HEK293 (cell line): ENCODE measurements around the gene RPRD1B.
A peak's percentile ranks its signal among the peaks of the same experiment; 100 is the strongest.

Experiments used
- CTCF ChIA-PET: fragments of 350-600 bp; formaldehyde crosslinking; extraction: SDS; loops from one replicate; lab custom pipeline; 2021; ENCODE audit warnings: antibody characterized with exemption; lab: Yijun Ruan, JAX
- POLR2A ChIA-PET: fragments of 300-600 bp; formaldehyde crosslinking; extraction: SDS; loops from one replicate; lab custom pipeline; 2020; ENCODE audit warnings: antibody characterized with exemption, inconsistent platforms; lab: Yijun Ruan, JAX
- H3K27ac ChIP-seq: fragments of 200-500 bp; sonication (Bioruptor generic); 2 replicates; pipeline ENCODE4 v1.5.1; 2014; ENCODE audit warnings: low read depth, low read length, control low read depth, inconsistent platforms; ENCODE audit errors: extremely low read depth
- H3K36me3 ChIP-seq, 2 experiments: fragments of 200-500 bp in 1 of 2; sonication (Bioruptor generic) in 1 of 2; 1 replicate in 1 of 2; 2 replicates in 1 of 2; pipeline ENCODE4 v1.5.1; 2014 to 2017; ENCODE audit warnings: inconsistent platforms in 2 of 2, low read length in 2 of 2; ENCODE audit not compliant: control insufficient read depth in 2 of 2, insufficient read depth in 1 of 2
- H3K4me1 ChIP-seq: fragments of 200-500 bp; sonication (Bioruptor generic); 2 replicates; pipeline ENCODE4 v1.5.1; 2014; ENCODE audit warnings: mild to moderate bottlenecking, low read length, inconsistent platforms; ENCODE audit not compliant: control insufficient read depth, insufficient read depth
- H3K4me3 ChIP-seq: 2 replicates; pipeline ENCODE4 v1.5.1; 2011; ENCODE audit warnings: low read depth, mild to moderate bottlenecking, control low read depth, low read length, moderate library complexity
- H3K9me3 ChIP-seq: fragments of 200-500 bp; sonication (Bioruptor generic); 2 replicates; pipeline ENCODE4 v1.5.1; 2014; ENCODE audit warnings: low read depth, low read length, inconsistent platforms; ENCODE audit not compliant: control insufficient read depth, insufficient read depth
- EGR2 ChIP-seq: fragments of 450-650 bp; formaldehyde crosslinking; IDR thresholded peaks from 2 replicates; pipeline ENCODE4 v1.5.1; 2016; ENCODE audit warnings: low read depth, missing biosample characterization, missing genetic modification characterization
- HOXC10 ChIP-seq: sonication (generic); formaldehyde crosslinking; IDR thresholded peaks from 2 replicates; pipeline ENCODE4 v1.8.1; 2023; ENCODE audit warnings: mild to moderate bottlenecking, missing genetic modification reagents
- MYNN ChIP-seq: fragments of 450-650 bp; formaldehyde crosslinking; IDR thresholded peaks from 2 replicates; pipeline ENCODE4 v1.5.1; 2016; ENCODE audit warnings: missing biosample characterization, missing genetic modification characterization, borderline replicate concordance
- PRDM1 ChIP-seq: fragments of 450-650 bp; formaldehyde crosslinking; IDR thresholded peaks from 2 replicates; pipeline ENCODE4; 2016; ENCODE audit warnings: missing biosample characterization, missing genetic modification characterization
- SALL2 ChIP-seq: fragments of 450-650 bp; formaldehyde crosslinking; IDR thresholded peaks from 2 replicates; pipeline ENCODE4 v1.5.0; 2017; ENCODE audit warnings: missing biosample characterization, mild to moderate bottlenecking, missing genetic modification characterization, borderline replicate concordance
- WT1 ChIP-seq: fragments of 450-650 bp; formaldehyde crosslinking; IDR thresholded peaks from 2 replicates; pipeline ENCODE4 v1.5.1; 2016; ENCODE audit warnings: missing biosample characterization, missing genetic modification characterization
- ZFHX2 ChIP-seq: fragments of 450-650 bp; formaldehyde crosslinking; conservative IDR thresholded peaks from 2 replicates; pipeline ENCODE4 v1.5.1; 2016; ENCODE audit warnings: missing biosample characterization, missing genetic modification characterization
- ZNF114 ChIP-seq: fragments of 450-650 bp; formaldehyde crosslinking; IDR thresholded peaks from 2 replicates; pipeline ENCODE4 v1.5.0; 2017; ENCODE audit warnings: missing biosample characterization, missing genetic modification characterization
- ZNF132 ChIP-seq: fragments of 450-650 bp; formaldehyde crosslinking; IDR thresholded peaks from 2 replicates; pipeline ENCODE4 v1.5.1; 2017; ENCODE audit warnings: missing biosample characterization, missing genetic modification characterization, borderline replicate concordance
- ZNF133 ChIP-seq: fragments of 450-650 bp; formaldehyde crosslinking; IDR thresholded peaks from 2 replicates; pipeline ENCODE4 v1.5.1; 2016; ENCODE audit warnings: missing biosample characterization, missing genetic modification characterization
- ZNF223 ChIP-seq: fragments of 450-650 bp; formaldehyde crosslinking; IDR thresholded peaks from 2 replicates; pipeline ENCODE4 v1.5.1; 2016; ENCODE audit warnings: missing biosample characterization, missing genetic modification characterization
- ZNF404 ChIP-seq: fragments of 450-650 bp; formaldehyde crosslinking; IDR thresholded peaks from 2 replicates; pipeline ENCODE4 v1.5.1; 2017; ENCODE audit warnings: missing biosample characterization, missing genetic modification characterization
- ZNF433 ChIP-seq: fragments of 450-650 bp; formaldehyde crosslinking; IDR thresholded peaks from 2 replicates; pipeline ENCODE4 v1.5.1; 2016; ENCODE audit warnings: missing biosample characterization, missing genetic modification characterization, low read depth
- ZNF776 ChIP-seq: fragments of 450-650 bp; formaldehyde crosslinking; IDR thresholded peaks from 2 replicates; pipeline ENCODE4 v1.5.0; 2017; ENCODE audit warnings: missing biosample characterization, missing genetic modification characterization, borderline replicate concordance
- ZSCAN23 ChIP-seq: fragments of 450-650 bp; formaldehyde crosslinking; IDR thresholded peaks from 2 replicates; pipeline ENCODE4 v1.5.1; 2016; ENCODE audit warnings: missing biosample characterization, missing genetic modification characterization
- TF ChIP-seq, protein P1 (sequence below): fragments of 450-650 bp; formaldehyde crosslinking; IDR thresholded peaks from 2 replicates; pipeline ENCODE4 v1.5.1; 2016; ENCODE audit warnings: missing biosample characterization, missing genetic modification characterization
- TF ChIP-seq, protein P2 (sequence below): fragments of 450-650 bp; formaldehyde crosslinking; IDR thresholded peaks from 2 replicates; pipeline ENCODE4 v1.5.1; 2017; ENCODE audit warnings: missing biosample characterization, missing genetic modification characterization
- TF ChIP-seq, protein P3 (sequence below): fragments of 450-650 bp; formaldehyde crosslinking; IDR thresholded peaks from 2 replicates; pipeline ENCODE4 v1.5.1; 2016; ENCODE audit warnings: missing biosample characterization, missing genetic modification characterization
- TF ChIP-seq, protein P4 (sequence below): fragments of 450-650 bp; formaldehyde crosslinking; IDR thresholded peaks from 2 replicates; pipeline ENCODE4 v1.5.1; 2016; ENCODE audit warnings: missing biosample characterization, missing genetic modification characterization
- TF ChIP-seq, protein P5 (sequence below): fragments of 450-650 bp; formaldehyde crosslinking; IDR thresholded peaks from 2 replicates; pipeline ENCODE4 v1.5.1; 2016; ENCODE audit warnings: missing biosample characterization, missing genetic modification characterization, low read depth

The RPRD1B gene

DNA sequence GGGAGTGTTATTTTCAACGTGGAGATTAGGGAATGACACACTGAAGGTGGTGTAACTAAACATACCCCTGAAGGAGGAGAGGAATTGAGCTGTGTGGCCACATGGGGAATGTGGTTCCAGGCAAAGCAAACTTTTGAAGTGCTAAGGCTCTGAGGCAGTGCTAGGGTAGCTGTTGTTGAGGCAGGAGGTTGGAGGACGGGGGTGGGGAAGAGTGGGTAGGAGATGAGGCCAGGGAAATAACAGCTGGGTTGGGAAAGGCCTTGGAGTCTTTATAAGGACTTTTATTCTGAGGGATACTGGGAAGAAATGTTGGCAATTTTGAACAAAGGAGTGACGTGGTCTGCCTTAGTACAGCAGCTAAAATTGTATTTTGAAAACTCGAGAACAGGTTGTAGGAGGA, 13.0 kb downstream of the RPRD1B start:
- Histone ChIP-seq H3K9me3 (no peaks in the 10 kb centered on the region), H3K4me1 (no peaks in the 10 kb centered on the region), H3K36me3 (peaks cover 4 to 90% of the 10 kb centered on the region in 2 experiments), H3K4me3 (no peak overlapping the region), H3K27ac (no peak overlapping the region)
- TF ChIP-seq MYNN (tag by site-specific recombination) (0 out of 2 replicates have a peak, but pooled peaks have one; percentile 16), ZFHX2 (tag by site-specific recombination) (peak; percentile 80), ZNF404 (tag by site-specific recombination) (no peak), ZSCAN23 (no peak), EGR2 (tag by site-specific recombination) (peak; percentile 91)
- TF ChIP-seq, protein P1, sequence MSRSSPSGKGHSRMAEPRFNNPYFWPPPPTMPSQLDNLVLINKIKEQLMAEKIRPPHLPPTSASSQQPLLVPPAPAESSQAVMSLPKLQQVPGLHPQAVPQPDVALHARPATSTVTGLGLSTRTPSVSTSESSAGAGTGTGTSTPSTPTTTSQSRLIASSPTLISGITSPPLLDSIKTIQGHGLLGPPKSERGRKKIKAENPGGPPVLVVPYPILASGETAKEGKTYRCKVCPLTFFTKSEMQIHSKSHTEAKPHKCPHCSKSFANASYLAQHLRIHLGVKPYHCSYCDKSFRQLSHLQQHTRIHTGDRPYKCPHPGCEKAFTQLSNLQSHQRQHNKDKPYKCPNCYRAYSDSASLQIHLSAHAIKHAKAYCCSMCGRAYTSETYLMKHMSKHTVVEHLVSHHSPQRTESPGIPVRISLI (tag by site-specific recombination), result no peak
- ChIA-PET POLR2A (interaction anchor here (3.2 kb wide), 1 partner anchor 13 kb away, joined by 12 read pairs; the partner anchor contains the start of genes RPRD1B and TTI1), CTCF (interaction anchor here (1.3 to 4.7 kb wide), 3 partner anchors 11 to 198 kb away, joined by 4 to 31 read pairs (median 12); no protein-coding TSS in a partner anchor)

DNA sequence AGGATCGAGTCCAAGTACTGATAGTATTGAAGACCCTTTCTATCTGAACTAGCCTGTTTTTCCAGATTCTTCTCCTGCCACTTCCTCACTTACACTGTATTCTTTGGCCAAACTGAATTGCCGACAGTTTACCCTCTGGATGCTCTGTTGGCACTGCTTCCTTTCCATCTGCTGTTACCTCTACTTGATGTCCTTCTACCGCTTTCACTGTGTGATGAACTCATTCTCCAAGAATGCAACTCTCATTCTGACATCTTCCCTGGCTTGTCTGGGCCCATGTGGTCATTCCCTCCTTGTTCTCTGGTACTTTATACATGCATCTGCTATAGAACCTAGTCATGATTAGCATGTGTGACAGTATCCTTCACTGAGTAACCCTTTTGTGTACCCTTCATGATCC, 16.3 kb downstream of the RPRD1B start:
- CTCF ChIA-PET, result interaction anchor here (0.6 to 10.3 kb wide), 2 partner anchors 108 to 172 kb away, joined by 4 to 220 read pairs; no protein-coding TSS in a partner anchor
- Histone ChIP-seq H3K4me1 (peaks cover 3% of the 10 kb centered on the region; the same call in 1 of the 2 replicates), H3K27ac (no peak overlapping the region), H3K9me3 (no peaks in the 10 kb centered on the region), H3K36me3 (peaks cover 4 to 75% of the 10 kb centered on the region in 2 experiments), H3K4me3 (no peak overlapping the region)
- POLR2A ChIA-PET, result interaction anchor here (0.9 to 1.0 kb wide), 2 partner anchors 13 to 132 kb away, joined by 6 to 8 read pairs; no protein-coding TSS in a partner anchor
- TF ChIP-seq, protein P2, sequence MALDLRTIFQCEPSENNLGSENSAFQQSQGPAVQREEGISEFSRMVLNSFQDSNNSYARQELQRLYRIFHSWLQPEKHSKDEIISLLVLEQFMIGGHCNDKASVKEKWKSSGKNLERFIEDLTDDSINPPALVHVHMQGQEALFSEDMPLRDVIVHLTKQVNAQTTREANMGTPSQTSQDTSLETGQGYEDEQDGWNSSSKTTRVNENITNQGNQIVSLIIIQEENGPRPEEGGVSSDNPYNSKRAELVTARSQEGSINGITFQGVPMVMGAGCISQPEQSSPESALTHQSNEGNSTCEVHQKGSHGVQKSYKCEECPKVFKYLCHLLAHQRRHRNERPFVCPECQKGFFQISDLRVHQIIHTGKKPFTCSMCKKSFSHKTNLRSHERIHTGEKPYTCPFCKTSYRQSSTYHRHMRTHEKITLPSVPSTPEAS (tag by site-specific recombination), result no peak
- TF ChIP-seq, protein P1 (tag by site-specific recombination), result no peak
- no peak for TF ChIP-seq ZNF776 (tag by site-specific recombination)
- TF ChIP-seq ZNF133 (tag by site-specific recombination), result no peak
- no peak for TF ChIP-seq ZNF132 (tag by site-specific recombination)
- TF ChIP-seq, protein P3, sequence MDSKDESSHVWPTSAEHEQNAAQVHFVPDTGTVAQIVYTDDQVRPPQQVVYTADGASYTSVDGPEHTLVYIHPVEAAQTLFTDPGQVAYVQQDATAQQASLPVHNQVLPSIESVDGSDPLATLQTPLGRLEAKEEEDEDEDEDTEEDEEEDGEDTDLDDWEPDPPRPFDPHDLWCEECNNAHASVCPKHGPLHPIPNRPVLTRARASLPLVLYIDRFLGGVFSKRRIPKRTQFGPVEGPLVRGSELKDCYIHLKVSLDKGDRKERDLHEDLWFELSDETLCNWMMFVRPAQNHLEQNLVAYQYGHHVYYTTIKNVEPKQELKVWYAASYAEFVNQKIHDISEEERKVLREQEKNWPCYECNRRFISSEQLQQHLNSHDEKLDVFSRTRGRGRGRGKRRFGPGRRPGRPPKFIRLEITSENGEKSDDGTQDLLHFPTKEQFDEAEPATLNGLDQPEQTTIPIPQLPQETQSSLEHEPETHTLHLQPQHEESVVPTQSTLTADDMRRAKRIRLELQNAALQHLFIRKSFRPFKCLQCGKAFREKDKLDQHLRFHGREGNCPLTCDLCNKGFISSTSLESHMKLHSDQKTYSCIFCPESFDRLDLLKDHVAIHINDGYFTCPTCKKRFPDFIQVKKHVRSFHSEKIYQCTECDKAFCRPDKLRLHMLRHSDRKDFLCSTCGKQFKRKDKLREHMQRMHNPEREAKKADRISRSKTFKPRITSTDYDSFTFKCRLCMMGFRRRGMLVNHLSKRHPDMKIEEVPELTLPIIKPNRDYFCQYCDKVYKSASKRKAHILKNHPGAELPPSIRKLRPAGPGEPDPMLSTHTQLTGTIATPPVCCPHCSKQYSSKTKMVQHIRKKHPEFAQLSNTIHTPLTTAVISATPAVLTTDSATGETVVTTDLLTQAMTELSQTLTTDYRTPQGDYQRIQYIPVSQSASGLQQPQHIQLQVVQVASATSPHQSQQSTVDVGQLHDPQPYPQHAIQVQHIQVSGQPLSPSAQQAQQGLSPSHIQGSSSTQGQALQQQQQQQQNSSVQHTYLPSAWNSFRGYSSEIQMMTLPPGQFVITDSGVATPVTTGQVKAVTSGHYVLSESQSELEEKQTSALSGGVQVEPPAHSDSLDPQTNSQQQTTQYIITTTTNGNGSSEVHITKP (tag by site-specific recombination), result no peak
- TF ChIP-seq ZNF223, result no peak
- TF ChIP-seq, protein P4, sequence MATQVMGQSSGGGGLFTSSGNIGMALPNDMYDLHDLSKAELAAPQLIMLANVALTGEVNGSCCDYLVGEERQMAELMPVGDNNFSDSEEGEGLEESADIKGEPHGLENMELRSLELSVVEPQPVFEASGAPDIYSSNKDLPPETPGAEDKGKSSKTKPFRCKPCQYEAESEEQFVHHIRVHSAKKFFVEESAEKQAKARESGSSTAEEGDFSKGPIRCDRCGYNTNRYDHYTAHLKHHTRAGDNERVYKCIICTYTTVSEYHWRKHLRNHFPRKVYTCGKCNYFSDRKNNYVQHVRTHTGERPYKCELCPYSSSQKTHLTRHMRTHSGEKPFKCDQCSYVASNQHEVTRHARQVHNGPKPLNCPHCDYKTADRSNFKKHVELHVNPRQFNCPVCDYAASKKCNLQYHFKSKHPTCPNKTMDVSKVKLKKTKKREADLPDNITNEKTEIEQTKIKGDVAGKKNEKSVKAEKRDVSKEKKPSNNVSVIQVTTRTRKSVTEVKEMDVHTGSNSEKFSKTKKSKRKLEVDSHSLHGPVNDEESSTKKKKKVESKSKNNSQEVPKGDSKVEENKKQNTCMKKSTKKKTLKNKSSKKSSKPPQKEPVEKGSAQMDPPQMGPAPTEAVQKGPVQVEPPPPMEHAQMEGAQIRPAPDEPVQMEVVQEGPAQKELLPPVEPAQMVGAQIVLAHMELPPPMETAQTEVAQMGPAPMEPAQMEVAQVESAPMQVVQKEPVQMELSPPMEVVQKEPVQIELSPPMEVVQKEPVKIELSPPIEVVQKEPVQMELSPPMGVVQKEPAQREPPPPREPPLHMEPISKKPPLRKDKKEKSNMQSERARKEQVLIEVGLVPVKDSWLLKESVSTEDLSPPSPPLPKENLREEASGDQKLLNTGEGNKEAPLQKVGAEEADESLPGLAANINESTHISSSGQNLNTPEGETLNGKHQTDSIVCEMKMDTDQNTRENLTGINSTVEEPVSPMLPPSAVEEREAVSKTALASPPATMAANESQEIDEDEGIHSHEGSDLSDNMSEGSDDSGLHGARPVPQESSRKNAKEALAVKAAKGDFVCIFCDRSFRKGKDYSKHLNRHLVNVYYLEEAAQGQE (tag by site-specific recombination), result no peak
- no peak for TF ChIP-seq WT1 (tag by site-specific recombination)
- TF ChIP-seq ZNF433 (tag by site-specific recombination), result no peak
- TF ChIP-seq, protein P5, sequence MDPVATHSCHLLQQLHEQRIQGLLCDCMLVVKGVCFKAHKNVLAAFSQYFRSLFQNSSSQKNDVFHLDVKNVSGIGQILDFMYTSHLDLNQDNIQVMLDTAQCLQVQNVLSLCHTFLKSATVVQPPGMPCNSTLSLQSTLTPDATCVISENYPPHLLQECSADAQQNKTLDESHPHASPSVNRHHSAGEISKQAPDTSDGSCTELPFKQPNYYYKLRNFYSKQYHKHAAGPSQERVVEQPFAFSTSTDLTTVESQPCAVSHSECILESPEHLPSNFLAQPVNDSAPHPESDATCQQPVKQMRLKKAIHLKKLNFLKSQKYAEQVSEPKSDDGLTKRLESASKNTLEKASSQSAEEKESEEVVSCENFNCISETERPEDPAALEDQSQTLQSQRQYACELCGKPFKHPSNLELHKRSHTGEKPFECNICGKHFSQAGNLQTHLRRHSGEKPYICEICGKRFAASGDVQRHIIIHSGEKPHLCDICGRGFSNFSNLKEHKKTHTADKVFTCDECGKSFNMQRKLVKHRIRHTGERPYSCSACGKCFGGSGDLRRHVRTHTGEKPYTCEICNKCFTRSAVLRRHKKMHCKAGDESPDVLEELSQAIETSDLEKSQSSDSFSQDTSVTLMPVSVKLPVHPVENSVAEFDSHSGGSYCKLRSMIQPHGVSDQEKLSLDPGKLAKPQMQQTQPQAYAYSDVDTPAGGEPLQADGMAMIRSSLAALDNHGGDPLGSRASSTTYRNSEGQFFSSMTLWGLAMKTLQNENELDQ (tag by site-specific recombination), result no peak
- TF ChIP-seq HOXC10, result no peak
- TF ChIP-seq PRDM1, result peak; percentile 90
- no peak for TF ChIP-seq ZNF114 (tag by site-specific recombination)
- no peak for TF ChIP-seq SALL2 (tag by site-specific recombination)
